ENCODE results near the gene RPRD1A. TPM values are rescaled to one million over a fixed set of nuclear protein-coding genes. Genes with fewer than 3 reads are reported as not detected.

RPRD1A gene
- total RNA-seq, 1 experiment from 2014 or later, result 80.7 TPM

GRCh38 chr18:36058674-36059073 lies 8.7 kb downstream of the RPRD1A start:
- no peak overlapping the region for H3K27ac ChIP-seq (ENCODE audit: low read depth, low read length)
- ChIA-PET POLR2A (no interaction called here), CTCF (no interaction called here), RAD21 (ENCODE audit: low non-redundant PET in 1 of 2, low total read pairs in 2 of 2, uncharacterized antibody in 2 of 2, unreplicated experiment in 2 of 2) (no interaction called here)
- H3K79me2 ChIP-seq (ENCODE audit: insufficient read depth, low read length), result peaks cover 99% of the 10 kb centered on the region
- no peak overlapping the region for H2AFZ ChIP-seq (ENCODE audit: low read depth, low read length, poor library complexity, severe bottlenecking)
- H3K9me3 ChIP-seq (ENCODE audit: control insufficient read depth in 1 of 2, insufficient read depth in 1 of 2, low read depth in 1 of 2, low read length in 2 of 2), result no peaks in the 10 kb centered on the region
- no peaks in the 10 kb centered on the region for H3K36me3 ChIP-seq (ENCODE audit: control insufficient read depth in 1 of 2, insufficient read depth in 2 of 2, low read length in 2 of 2)
- no peak overlapping the region for H3K4me3 ChIP-seq (replicated peaks in 1 of 2; ENCODE audit: low read depth in 1 of 2, low read length in 2 of 2)
- DNase-seq (ENCODE audit: low read depth, low spot score) (no peak), ATAC-seq (no peak)
- intact Hi-C loops (cut with micrococcal nuclease), result loop anchor here (1.0 kb wide), 1 partner anchor 19 kb away; no protein-coding TSS in a partner anchor
- TF ChIP-seq POLR2AphosphoS5 (IDR thresholded peaks at IDR 0.05; ENCODE audit: low read depth, low read length) (no peak), EZH2phosphoT487 (IDR thresholded peaks at IDR 0.05; ENCODE audit: borderline replicate concordance) (no peak), CTCF (IDR thresholded peaks at IDR 0.05 in 2 of 3, conservative IDR thresholded peaks at IDR 0.05 in 1 of 3; ENCODE audit: borderline replicate concordance in 1 of 3, insufficient read depth in 1 of 3, low read depth in 2 of 3, low read length in 2 of 3) (no peak), SIN3A (IDR thresholded peaks at IDR 0.05; ENCODE audit: low read depth) (no peak), ZNF274 (IDR thresholded peaks at IDR 0.05; ENCODE audit: low read depth, low read length) (no peak), TCF7L2 (IDR thresholded peaks at IDR 0.05; ENCODE audit: borderline replicate concordance, extremely low read depth, insufficient read depth, insufficient read length) (no peak), RAD21 (IDR thresholded peaks at IDR 0.05; ENCODE audit: low read depth) (no peak), CBX3 (IDR thresholded peaks at IDR 0.05; ENCODE audit: low read depth) (no peak), EGR1 (IDR thresholded peaks at IDR 0.05; ENCODE audit: low read depth) (no peak), FOSL1 (IDR thresholded peaks at IDR 0.05; ENCODE audit: low read depth) (no peak), ZFX (IDR thresholded peaks at IDR 0.05) (no peak), YY1 (IDR thresholded peaks at IDR 0.05; ENCODE audit: extremely low read depth, insufficient replicate concordance, low read depth, low read length) (no peak), SP1 (IDR thresholded peaks at IDR 0.05; ENCODE audit: low read depth) (no peak), EZH2 (IDR thresholded peaks at IDR 0.05) (no peak)
- TF ChIP-seq, protein P1, sequence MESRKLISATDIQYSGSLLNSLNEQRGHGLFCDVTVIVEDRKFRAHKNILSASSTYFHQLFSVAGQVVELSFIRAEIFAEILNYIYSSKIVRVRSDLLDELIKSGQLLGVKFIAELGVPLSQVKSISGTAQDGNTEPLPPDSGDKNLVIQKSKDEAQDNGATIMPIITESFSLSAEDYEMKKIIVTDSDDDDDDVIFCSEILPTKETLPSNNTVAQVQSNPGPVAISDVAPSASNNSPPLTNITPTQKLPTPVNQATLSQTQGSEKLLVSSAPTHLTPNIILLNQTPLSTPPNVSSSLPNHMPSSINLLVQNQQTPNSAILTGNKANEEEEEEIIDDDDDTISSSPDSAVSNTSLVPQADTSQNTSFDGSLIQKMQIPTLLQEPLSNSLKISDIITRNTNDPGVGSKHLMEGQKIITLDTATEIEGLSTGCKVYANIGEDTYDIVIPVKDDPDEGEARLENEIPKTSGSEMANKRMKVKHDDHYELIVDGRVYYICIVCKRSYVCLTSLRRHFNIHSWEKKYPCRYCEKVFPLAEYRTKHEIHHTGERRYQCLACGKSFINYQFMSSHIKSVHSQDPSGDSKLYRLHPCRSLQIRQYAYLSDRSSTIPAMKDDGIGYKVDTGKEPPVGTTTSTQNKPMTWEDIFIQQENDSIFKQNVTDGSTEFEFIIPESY (IDR thresholded peaks at IDR 0.05; ENCODE audit: extremely low read depth, insufficient replicate concordance, low read length), result no peak
- TF ChIP-seq, protein P2, sequence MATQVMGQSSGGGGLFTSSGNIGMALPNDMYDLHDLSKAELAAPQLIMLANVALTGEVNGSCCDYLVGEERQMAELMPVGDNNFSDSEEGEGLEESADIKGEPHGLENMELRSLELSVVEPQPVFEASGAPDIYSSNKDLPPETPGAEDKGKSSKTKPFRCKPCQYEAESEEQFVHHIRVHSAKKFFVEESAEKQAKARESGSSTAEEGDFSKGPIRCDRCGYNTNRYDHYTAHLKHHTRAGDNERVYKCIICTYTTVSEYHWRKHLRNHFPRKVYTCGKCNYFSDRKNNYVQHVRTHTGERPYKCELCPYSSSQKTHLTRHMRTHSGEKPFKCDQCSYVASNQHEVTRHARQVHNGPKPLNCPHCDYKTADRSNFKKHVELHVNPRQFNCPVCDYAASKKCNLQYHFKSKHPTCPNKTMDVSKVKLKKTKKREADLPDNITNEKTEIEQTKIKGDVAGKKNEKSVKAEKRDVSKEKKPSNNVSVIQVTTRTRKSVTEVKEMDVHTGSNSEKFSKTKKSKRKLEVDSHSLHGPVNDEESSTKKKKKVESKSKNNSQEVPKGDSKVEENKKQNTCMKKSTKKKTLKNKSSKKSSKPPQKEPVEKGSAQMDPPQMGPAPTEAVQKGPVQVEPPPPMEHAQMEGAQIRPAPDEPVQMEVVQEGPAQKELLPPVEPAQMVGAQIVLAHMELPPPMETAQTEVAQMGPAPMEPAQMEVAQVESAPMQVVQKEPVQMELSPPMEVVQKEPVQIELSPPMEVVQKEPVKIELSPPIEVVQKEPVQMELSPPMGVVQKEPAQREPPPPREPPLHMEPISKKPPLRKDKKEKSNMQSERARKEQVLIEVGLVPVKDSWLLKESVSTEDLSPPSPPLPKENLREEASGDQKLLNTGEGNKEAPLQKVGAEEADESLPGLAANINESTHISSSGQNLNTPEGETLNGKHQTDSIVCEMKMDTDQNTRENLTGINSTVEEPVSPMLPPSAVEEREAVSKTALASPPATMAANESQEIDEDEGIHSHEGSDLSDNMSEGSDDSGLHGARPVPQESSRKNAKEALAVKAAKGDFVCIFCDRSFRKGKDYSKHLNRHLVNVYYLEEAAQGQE (IDR thresholded peaks at IDR 0.05; ENCODE audit: low read depth), result no peak
- TF ChIP-seq, protein P3, sequence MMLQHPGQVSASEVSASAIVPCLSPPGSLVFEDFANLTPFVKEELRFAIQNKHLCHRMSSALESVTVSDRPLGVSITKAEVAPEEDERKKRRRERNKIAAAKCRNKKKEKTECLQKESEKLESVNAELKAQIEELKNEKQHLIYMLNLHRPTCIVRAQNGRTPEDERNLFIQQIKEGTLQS (IDR thresholded peaks at IDR 0.05), result no peak
- no TSS peak for BruUV-seq (replicated peaks)
- H3K27me3 ChIP-seq (ENCODE audit: insufficient read depth, low read length), result no peaks in the 10 kb centered on the region
- H3K9me2 ChIP-seq (ENCODE audit: insufficient read depth), result no peaks in the 10 kb centered on the region
- H4K20me1 ChIP-seq (ENCODE audit: insufficient read depth), result peaks cover 16% of the 10 kb centered on the region
- H3K9ac ChIP-seq (ENCODE audit: low read length), result no peak overlapping the region
- no peaks in the 10 kb centered on the region for H3K4me1 ChIP-seq (ENCODE audit: control insufficient read depth in 1 of 2, insufficient read depth in 2 of 2, low read length in 2 of 2)
- H3K4me2 ChIP-seq (ENCODE audit: low read length), result no peak overlapping the region

Measured in HCT116 (cell line).